CD4-positive, alpha-beta T cell (primary cell): ENCODE data around the gene COL4A2. TPM values are rescaled to one million over a fixed set of nuclear protein-coding genes. Genes with fewer than 3 reads are reported as not detected.

Experiments
- ATAC-seq: fragments of 200-7000 bp; cut with Tn5 transposase; one replicate; pipeline ENCODE4 v1.10.0; 2022; ENCODE audit warnings: mild to moderate bottlenecking; ENCODE audit not compliant: poor library complexity
- CTCF ChIA-PET: fragments of 350-600 bp; sonication (Branson Sonifier 250); formaldehyde crosslinking; loops from one replicate; lab custom pipeline; 2021; ENCODE audit warnings: antibody characterized with exemption, inconsistent platforms; lab: Charles Lee
- POLR2A ChIA-PET: fragments of 350-600 bp; sonication (Branson Sonifier 250); formaldehyde crosslinking; loops from one replicate; lab custom pipeline; 2021; ENCODE audit warnings: antibody characterized with exemption, inconsistent platforms; lab: Charles Lee
- DNase-seq, 14 experiments: peaks; one replicate each; pipeline ENCODE4 v3.0.0-alpha.2; 2013 to 2020; ENCODE audit warnings: mixed read lengths in 2 of 14
- H3K27ac ChIP-seq, 2 donors: one replicate each; pipeline versions ENCODE4 v1.5.1 to v1.7.0; 2013; ENCODE audit warnings: low read length in 2 of 2, low read depth in 1 of 2, mild to moderate bottlenecking in 1 of 2
- H3K27me3 ChIP-seq, 2 experiments: 1 replicate in 1 of 2; 2 replicates in 1 of 2; pipeline versions ENCODE4 v1.6.1 to v1.7.0; 2013; ENCODE audit warnings: low read length in 2 of 2, control low read depth in 1 of 2, mild to moderate bottlenecking in 1 of 2, moderate library complexity in 1 of 2; ENCODE audit not compliant: insufficient read depth in 2 of 2, control insufficient read depth in 1 of 2
- H3K36me3 ChIP-seq: one replicate; pipeline ENCODE4 v1.6.1; 2013; ENCODE audit warnings: low read length, control low read depth; ENCODE audit not compliant: insufficient read depth
- H3K4me1 ChIP-seq: one replicate; pipeline ENCODE4 v1.6.1; 2013; ENCODE audit warnings: low read length, control low read depth; ENCODE audit not compliant: insufficient read depth
- H3K4me3 ChIP-seq: one replicate; pipeline ENCODE4 v1.5.1; 2013; ENCODE audit warnings: mild to moderate bottlenecking, low read length, moderate library complexity
- H3K9me3 ChIP-seq, 2 experiments: 1 replicate in 1 of 2; 2 replicates in 1 of 2; pipeline versions ENCODE4 v1.6.1 to v1.7.0; 2013; ENCODE audit warnings: low read length in 2 of 2, mild to moderate bottlenecking in 2 of 2, control low read depth in 1 of 2, moderate library complexity in 1 of 2; ENCODE audit not compliant: control insufficient read depth in 1 of 2, insufficient read depth in 1 of 2
- H3K27ac Mint-ChIP-seq: one replicate; pipeline ENCODE4 v1.8.0; 2020; ENCODE audit warnings: mixed read lengths
- H3K27me3 Mint-ChIP-seq: one replicate; pipeline ENCODE4 v1.8.0; 2021; ENCODE audit warnings: mixed read lengths
- H3K36me3 Mint-ChIP-seq: one replicate; pipeline ENCODE4 v1.8.0; 2021; ENCODE audit warnings: low read depth, mixed read lengths
- H3K4me1 Mint-ChIP-seq: one replicate; pipeline ENCODE4 v1.8.0; 2021; ENCODE audit warnings: low read depth, mixed read lengths
- H3K4me3 Mint-ChIP-seq: one replicate; pipeline ENCODE4 v1.8.0; 2020; ENCODE audit warnings: mild to moderate bottlenecking, mixed read lengths
- H3K9me3 Mint-ChIP-seq: one replicate; pipeline ENCODE4 v1.8.0; 2020; ENCODE audit warnings: mixed read lengths
- CTCF ChIP-seq: fragments of 200-600 bp; IDR thresholded peaks from one replicate; pipeline ENCODE4 v1.8.0; 2022; ENCODE audit warnings: antibody characterized with exemption, mild to moderate bottlenecking
- intact Hi-C, 2 experiments: fragments of 100-400 bp; cut with DNase I in 1 of 2; cut with micrococcal nuclease in 1 of 2; formaldehyde crosslinking; loops; one replicate each; pipeline versions ENCODE4 v1.15.1 to v1.9.0; 2023 to 2025; cut with DNase I, micrococcal nuclease
- total RNA-seq, 174 experiments: library from RNA in 2 of 174; stranded (reverse) in 2 of 174; gene quantifications; one replicate each; pipeline ENCODE4 v1.2.3 and lab custom pipeline; 2021 to 2026

COL4A2 gene
- total RNA-seq, 2 experiments from 2014 or later: not detected

GRCh38 chr13:110483386-110483968 lies 176.4 kb downstream of the COL4A2 start:
- DNase-seq (no peak), ATAC-seq (no peak)
- H3K4me3 ChIP-seq: no peak overlapping the region
- H3K4me1 ChIP-seq: no peaks in the 10 kb centered on the region
- H3K27ac ChIP-seq: no peak overlapping the region
- H3K27me3 Mint-ChIP-seq: no peaks in the 10 kb centered on the region
- H3K27ac Mint-ChIP-seq: no peak overlapping the region
- H3K4me3 Mint-ChIP-seq: no peak overlapping the region
- H3K36me3 ChIP-seq: no peaks in the 10 kb centered on the region
- ChIA-PET CTCF (no interaction called here), POLR2A (no interaction called here)
- no peak for TF ChIP-seq CTCF
- peaks cover 0 to 3% of the 10 kb centered on the region in 2 experiments for H3K9me3 ChIP-seq
- no peaks in the 10 kb centered on the region for H3K27me3 ChIP-seq
- no peaks in the 10 kb centered on the region for H3K36me3 Mint-ChIP-seq
- H3K4me1 Mint-ChIP-seq: no peaks in the 10 kb centered on the region
- intact Hi-C loops: no loop called here
- H3K9me3 Mint-ChIP-seq: no peaks in the 10 kb centered on the region

GRCh38 chr13:110484290-110485048 lies 177.4 kb downstream of the COL4A2 start:
- Histone ChIP-seq H3K27ac (no peak overlapping the region), H3K9me3 (peaks cover 0 to 3% of the 10 kb centered on the region in 2 experiments), H3K4me3 (no peak overlapping the region), H3K4me1 (no peaks in the 10 kb centered on the region), H3K36me3 (no peaks in the 10 kb centered on the region), H3K27me3 (no peaks in the 10 kb centered on the region)
- Mint-ChIP-seq H3K9me3 (no peaks in the 10 kb centered on the region), H3K27ac (no peak overlapping the region), H3K4me1 (no peaks in the 10 kb centered on the region), H3K36me3 (no peaks in the 10 kb centered on the region), H3K27me3 (no peaks in the 10 kb centered on the region), H3K4me3 (no peak overlapping the region)
- ATAC-seq (no peak), DNase-seq (no peak)
- ChIA-PET POLR2A (no interaction called here), CTCF (no interaction called here)
- intact Hi-C loops: no loop called here
- no peak for TF ChIP-seq CTCF

GRCh38 chr13:110485604-110486003 lies 178.5 kb downstream of the COL4A2 start:
- no peaks in the 10 kb centered on the region for H3K36me3 ChIP-seq
- Mint-ChIP-seq H3K36me3 (no peaks in the 10 kb centered on the region), H3K4me3 (no peak overlapping the region), H3K9me3 (no peaks in the 10 kb centered on the region), H3K27ac (no peak overlapping the region), H3K27me3 (no peaks in the 10 kb centered on the region), H3K4me1 (no peaks in the 10 kb centered on the region)
- intact Hi-C loops: no loop called here
- TF ChIP-seq CTCF: no peak
- no peaks in the 10 kb centered on the region for H3K27me3 ChIP-seq
- DNase-seq: no peak
- ATAC-seq: no peak
- POLR2A ChIA-PET: no interaction called here
- H3K9me3 ChIP-seq: peaks cover 0 to 3% of the 10 kb centered on the region in 2 experiments
- H3K4me1 ChIP-seq: no peaks in the 10 kb centered on the region
- CTCF ChIA-PET: no interaction called here
- no peak overlapping the region for H3K4me3 ChIP-seq
- H3K27ac ChIP-seq: no peak overlapping the region
